Stimulated activated CD8-positive, alpha-beta memory T cell treated with anti-CD3 and anti-CD28 coated beads, Interleukin-7, amount 100 ng/mL, for 24 hours (primary cell): ENCODE measurements around the gene GRIN3B.

Experiments used
- DNase-seq: peaks from one replicate; pipeline ENCODE4 v3.0.0-alpha.2; 2020; ENCODE audit warnings: low read depth

The GRIN3B gene

DNA sequence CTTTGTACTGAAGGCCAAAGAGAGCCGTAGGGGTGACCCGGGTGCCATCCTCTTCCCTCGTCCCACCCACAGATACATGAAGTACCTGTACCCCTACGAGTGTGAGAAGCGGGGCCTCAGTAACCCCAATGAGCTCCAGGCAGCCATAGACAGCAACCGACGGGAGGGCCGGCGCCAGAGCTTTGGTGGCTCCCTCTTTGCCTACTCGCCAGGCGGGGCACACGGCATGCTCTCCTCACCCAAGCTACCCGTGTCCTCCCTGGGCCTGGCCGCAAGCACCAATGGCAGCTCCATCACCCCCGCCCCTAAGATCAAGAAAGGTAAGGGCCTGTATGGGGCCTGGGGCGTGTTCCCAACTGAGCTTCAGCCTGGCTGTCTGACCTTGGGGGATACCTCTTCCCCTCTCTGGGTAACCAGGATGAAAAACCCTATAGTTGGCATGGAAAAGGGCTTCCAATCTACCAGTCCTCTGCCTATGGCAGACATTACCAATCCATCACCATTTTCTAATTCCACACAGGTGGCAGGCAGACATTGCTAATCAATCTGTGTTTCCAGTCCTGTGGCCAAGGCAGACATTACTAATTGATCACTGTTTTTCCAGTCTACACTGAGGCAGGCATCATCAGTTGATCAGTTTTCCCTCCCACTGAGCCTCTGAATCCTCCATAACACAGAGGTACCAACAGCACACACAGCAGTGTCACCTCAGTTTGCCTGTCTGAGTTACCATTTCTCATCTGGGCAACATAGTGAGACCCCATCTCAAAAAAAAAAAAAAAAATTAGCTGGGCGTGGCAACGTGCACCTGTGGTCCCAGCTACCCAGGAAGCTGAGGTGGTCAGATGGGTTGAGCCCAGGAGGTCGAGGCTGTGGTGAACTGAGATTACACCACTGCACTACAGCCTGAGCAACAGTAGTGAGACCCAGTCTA is 35.2 kb upstream of the GRIN3B start:
- DNase-seq = no peak

DNA sequence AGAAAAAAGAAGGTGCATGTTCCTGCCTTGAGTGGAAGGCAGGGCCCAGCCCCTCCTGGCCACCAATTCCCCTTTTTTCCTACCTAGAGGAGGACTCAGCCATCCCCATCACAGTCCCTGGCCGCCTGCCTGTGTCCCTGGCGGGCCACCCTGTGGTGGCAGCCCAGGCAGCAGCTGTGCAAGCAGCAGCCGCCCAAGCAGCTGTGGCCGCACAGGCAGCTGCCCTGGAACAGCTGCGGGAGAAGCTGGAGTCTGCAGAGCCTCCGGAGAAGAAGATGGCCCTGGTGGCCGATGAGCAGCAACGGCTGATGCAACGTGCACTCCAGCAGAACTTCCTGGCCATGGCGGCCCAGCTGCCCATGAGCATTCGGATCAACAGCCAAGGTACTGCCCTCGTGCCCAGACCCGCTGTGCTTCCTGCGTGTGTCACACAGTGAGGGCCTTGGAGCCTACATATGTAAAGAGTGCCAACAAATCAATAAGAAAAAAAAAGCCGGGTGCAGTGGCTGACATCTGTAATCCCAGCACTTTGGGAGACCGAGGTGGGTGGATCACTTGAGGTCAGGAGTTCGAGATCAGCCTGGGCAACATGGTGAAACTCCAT is 33.6 kb upstream of the GRIN3B start:
- DNase-seq = no peak

DNA sequence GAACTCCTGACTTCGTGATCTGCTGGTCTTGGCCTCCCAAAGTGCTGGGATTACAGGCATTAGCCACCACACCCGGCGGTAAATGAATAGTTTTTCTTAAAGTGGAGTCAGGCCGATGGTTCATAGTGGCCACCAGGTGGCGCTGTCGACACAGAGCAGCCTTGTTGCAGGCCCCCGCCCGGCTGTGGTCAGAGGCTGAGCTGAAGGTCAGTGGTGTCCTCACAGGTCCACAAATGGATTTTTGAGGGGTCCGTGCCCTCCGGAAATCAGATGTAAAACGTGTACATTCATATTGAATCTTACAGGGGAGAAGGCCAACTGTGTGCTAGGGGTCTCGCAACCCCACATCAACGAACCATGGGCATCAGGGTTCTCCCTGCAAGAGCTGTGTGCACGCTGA is 29.5 kb upstream of the GRIN3B start:
- no peak for DNase-seq

DNA sequence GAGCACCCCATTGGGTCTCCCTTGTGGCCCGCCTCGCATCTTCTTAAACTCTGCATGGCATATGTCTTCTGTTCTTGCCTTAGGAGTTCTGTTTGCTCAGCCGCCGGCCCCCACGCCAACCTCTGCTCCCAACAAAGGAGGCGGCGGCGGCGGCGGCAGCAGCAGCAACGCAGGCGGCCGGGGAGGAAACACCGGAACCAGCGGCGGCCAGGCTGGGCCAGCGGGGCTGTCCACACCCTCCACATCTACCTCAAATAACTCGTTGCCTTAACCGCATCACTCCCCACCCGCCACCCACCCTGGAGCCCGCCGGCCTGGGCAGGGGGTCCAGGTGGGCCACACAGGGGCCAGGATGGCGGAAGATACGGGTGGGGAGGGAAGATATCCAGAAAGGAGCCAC is 28.4 kb upstream of the GRIN3B start:
- DNase-seq = no peak

DNA sequence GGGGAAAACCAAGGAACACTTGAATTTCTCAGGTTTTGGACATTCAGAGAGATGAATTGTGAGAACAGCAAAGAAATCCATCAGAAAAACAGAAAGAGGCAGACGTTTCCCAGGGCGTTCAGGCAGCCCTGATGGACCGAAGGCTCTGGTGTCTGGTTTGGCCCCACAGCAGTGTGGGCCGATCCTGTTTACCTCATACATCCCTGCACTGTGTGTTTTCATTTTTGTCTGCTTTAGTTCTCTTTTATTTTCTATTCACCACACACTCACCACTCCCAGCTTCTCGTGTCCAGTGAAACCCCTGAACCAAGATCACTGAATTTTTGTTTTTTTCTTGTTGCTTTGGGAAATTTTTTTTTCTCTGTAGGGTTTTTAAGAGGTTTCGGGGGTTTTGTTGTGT is 27.9 kb upstream of the GRIN3B start:
- no peak for DNase-seq

DNA sequence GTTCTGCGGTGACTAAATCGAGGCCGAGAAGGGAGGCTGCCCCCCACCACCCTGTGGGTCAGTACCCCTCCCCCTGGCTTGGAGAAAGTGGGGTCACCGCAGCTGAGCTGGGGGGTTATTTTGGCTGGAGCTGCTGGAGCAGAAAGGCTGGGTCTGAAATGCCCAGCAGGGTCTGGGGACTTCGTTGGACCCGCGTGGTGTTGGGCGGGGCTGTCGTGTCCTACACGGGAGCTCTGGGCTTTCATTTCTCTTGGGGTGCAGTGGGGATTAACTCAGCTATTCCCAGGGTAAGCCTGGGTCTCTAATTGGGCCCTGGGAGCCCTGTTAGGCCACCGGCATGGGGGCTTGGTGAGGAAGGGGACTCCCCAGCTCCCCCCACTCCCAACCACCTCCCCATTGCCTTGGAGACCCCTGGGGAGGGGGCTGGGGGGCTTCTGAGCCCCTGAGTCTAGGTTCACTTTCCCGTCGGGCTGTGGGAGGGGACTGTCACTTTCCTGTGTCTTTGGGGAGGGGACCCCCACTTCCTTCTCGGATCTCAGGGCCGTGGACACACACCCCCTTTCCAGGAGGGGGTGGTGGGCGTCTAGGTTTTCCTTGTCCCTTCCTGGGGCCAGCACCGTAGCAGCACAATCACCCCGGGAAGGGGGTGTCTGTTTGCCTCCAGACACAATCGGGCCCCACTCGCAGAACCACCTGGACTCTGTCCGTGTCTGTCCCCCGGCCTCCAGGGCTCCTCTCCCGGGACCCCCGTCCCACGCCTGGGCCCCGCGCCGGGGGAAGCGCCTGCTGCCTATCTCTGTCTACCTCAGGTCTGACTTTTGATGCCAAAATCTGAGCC is 26.3 kb upstream of the GRIN3B start:
- DNase-seq = no peak

DNA sequence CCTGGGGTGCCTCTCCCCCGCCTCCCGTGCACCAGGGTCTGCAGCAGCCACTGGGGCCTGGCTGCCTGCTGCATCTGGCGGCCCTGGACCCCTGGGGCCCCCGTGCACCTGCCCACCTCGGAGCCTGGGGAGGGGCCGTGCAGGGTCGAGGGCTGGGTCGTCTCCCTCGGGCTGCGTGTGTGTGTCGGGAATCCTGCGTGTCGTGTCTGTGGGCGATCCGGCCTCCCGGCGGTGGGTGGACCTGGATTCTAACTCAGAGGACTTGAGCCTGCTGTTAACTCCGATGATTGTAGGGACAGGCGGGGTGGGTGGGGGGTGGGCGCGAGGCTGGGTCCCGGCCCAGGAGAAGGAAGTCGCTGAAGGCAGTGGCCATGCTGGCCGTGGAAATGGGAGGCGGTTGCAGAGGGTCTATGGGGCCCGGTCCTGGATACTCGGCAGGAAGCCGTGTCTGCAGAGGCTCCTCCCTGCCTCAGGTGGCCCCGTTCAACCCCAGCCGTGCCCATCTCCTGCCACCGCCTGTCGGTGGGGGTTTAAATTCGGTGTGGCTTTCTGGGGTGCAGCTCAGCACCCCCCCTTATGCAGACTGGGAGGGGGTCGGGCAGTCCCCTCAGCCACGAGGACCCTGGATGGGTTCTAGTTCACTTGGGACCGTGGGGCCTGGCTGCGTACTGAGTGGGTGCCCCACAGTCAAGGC is 25.5 kb upstream of the GRIN3B start:
- no peak for DNase-seq

DNA sequence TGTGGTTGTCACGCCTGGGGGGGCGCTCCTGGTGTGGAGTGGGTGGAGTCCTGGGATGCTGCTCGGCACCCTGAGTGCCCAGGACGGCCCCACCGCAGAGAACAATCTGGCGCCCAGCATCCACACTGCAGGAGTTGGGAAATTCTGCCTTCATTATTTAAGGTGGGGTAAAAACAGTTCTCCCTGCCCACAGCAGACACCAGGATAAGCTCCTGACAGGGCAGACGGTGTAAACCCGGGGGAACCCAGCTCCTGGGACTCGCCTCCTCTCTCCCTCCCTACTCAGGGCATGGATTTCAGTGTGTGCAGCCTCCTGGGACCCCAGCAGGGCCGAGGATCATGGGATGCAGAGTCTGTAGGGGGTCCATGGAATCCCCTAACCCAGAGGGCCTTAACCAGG is 23.7 kb upstream of the GRIN3B start:
- DNase-seq = no peak

DNA sequence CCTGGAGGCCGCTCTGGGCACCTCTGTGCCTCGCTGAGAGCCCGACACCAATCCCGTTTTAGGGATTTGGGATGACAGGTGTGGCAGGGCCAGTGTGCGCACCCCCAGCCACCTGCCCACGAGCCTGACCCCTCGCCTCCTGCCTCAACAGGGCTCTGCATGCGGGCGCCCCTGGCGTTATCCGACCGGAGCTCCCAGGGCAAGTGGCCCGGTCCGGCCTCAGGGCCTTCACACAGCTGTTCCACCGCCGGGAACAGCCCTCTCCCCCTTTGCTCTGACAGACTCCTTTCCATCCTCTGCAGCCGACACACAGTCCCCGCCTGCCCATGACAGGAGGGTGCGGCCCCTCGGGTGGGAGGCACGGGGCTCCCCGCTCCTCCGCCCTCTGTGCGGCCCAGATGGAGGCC is 23.2 kb upstream of the GRIN3B start:
- no peak for DNase-seq

DNA sequence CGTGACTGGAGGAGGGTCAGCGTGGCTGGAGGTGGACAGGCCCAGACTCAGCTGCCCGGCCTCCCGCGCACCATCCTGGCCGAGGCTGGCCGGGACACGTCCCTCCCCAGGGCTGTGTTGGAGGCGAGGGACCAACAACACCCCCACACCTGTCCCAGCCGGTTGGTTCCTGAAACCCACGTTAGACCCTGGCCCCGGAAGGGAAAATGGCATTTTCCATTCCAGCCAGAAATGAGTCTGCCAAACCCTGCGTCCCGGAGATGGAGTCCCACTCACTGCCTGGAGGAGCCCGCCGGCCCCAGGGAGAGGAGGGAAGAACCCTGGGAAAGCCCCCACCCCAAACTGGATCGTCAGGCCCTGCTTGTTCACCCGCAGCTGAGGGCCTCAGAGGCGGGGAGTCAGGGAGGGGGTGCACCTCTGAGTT is 20.9 kb upstream of the GRIN3B start:
- DNase-seq = no peak

DNA sequence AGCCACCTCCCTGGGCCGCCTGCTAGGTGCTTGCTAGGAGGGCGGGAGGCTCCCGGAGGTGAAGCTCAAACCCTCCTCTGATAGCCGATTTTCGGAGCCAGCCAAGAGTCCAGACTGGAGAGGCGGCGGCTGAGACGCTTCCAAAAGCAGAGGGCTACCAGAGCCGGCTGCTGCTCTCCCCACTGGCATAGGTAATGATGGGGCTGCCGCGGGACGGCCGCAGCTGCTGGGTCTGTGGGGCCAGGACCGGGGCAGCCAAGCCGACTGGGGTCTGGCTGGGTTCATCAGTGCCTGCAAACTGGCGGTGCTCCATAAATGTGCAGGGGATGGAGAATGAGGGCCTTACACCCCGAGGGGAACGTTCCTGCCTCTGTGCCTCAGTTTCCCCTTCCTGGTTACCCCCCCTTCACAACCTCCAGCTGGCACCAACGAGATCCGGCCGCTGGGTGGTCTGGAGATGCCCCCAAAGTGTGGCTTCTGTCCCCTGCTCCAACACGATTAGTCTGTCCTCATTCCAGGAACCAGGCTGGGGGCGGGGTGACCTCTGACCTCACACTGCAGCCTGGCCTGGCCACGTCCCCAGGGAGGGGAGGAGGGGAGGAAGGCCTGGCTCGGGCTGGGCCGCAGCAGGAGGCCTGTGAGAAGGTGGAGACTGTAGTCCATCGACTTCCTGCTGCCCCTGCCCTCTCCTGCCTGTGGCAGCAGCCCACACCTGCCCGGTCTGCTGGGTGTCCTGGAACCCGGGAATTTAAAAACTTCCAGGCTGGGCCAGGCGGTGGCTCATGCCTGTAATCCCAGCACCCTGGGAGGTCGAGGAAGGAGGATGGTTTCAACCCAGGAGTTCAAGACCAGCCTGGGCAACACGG is 19.9 kb upstream of the GRIN3B start:
- no peak for DNase-seq

DNA sequence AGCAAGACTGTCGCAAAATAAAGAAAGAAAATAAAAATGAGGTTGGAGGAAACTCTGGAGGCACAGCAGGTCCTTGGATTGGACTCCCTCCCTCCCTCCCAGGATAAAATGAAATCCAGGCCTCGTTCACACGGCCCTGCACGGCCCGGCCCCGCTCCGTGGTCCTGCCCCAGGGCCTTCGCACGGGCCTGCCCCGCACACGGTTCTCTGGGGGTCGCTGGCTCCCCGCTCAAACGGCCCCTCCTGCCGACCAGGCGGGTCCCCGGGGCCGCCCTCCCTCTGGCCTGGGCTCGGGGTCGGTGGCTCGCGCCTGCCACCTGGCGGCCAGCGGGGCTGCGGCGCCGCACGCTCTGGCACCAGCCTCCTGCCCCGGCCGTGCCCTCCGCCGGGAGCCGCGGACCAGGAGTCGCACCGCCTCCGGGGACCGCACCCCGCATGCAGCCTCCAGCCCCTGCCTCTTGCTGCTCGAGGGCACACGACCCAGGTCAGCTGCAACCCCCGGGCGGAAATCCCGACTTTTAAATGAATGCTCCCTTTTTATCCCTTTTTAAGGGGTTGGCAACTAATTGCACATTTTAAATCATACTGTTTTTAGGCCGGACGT is 17.6 kb upstream of the GRIN3B start:
- peak; percentile 55 for DNase-seq

DNA sequence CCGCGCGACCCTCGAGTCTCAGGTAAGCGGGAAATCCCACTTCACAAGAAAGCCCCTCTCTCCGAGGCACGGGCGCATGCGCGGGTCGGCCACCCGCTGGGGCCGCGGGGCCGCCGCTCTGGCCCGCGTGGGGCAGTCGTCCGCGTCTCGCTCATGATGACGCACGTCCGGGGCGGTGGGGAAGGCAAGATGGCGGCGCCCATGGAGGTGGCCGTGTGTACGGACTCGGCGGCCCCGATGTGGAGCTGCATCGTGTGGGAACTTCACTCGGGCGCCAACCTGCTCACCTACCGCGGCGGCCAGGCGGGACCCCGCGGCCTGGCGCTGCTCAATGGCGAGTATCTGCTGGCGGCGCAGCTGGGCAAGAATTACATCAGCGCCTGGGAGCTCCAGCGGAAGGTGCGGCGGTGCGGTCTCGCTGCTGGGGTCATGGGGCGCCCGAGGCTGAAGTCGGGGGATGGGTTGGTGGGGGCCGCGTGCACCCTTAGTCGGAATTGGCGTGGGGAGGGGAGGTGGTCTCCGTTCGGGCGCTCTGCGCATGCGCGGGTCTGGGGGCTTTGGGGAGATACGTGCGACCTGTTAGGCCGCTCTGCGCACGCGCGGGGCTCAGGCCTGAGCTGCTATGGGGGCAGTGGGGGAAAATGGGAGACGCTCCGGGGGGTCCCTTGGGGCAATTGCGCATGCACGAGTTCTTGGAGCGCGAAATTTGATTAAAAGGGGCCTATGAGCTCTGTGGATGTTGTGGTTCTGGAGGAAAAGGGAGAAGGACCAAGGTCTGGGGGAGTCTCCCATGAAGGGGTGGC is 15.9 kb upstream of the GRIN3B start, which contains the start of gene WDR18:
TSS of gene WDR18 (plus strand) at position 181 of the 803 bp plus-strand sequence. CDS start at position 190, 9 bp downstream.
- peak; percentile 85 for DNase-seq

DNA sequence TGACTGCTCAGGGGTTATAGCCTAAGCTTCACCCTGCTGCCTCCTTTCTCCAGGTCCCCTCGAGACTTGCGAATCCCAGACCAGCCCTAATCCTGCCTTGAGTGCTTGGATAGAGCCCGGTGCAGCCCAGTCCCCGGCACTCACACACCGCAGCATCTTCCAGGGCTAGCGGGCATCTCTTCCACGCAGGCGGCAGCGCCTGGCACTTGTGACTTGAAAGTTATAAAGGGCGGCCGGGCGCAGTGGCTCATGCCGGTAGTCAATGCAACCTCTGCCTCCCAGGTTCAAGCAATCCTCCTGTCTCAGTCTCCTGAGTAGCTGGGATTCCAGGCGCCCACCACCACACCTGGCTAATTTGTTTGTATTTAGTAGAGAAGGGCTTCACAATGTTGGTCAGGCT is 14.1 kb upstream of the GRIN3B start:
- DNase-seq = no peak

DNA sequence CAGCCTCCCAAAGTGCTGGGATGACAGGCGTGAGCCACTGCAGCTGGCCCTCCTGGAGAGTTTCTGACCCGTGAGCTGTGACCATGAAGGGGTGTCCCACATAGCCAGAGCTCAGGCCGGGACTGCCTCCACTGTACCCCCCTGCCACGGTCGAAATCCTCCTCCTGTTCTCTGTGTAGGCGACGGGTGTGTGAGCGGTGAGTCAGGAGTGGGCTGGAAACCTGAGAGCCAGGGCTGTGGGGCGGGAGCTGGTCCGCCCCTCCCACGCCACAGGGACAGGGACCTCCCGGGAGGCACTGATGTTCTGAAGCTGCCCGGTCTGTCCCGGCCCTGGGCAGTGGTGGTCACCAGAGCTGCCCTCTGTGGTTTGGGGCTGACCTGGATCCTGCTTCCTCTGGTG is 12.1 kb upstream of the GRIN3B start:
- DNase-seq = no peak

DNA sequence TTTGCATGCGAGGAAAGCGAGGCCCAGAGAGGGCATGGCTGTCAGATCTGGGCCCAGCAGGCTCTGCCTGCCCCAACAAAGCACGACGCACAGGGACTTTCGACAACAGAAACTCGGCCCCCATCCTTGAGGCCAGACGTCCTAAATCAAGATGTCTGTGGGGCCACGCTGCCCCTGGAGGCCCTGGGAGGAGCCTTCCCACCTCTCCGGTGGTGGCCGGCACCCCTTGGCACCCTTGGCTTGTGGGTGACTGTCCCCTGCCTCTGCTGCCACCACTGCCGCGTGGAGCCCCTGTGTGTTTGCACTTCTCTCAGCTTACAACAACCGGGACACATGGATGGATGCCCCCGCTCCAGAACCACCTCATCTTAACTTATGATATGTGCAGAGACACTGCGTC is 11.7 kb upstream of the GRIN3B start:
- DNase-seq = no peak

DNA sequence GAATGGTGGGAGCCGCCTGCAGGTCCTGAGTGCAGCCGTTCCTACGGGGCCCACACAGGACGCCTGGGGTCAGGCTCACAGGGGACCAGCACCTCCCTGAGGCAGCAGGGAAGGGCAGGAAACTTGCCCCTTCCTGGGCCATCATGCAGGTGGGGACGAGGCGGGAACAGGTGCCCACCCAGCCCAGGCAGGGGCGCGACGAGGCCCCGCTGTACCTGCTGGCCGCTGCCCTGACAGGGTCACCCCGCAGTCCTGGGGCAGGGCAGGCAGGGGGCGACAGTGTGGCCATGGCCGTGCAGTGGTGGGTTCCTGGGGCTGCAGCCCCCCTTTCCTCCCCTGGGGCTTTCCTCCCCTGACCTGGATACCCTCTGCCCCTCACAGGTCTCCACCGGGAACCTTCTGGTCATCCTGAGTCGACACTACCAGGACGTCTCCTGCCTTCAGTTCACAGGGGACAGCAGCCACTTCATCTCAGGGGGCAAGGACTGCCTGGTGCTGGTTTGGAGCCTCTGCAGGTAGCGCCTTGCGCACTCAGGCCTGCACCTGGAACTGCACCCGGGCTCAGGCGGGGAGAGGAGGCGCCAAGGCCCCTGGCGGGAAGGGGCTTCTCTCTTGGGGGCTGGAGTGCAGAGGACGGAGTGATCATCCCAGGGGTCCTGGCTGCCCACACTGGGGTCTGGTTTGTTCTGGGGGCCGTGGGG is 10.7 kb upstream of the GRIN3B start:
- no peak for DNase-seq

DNA sequence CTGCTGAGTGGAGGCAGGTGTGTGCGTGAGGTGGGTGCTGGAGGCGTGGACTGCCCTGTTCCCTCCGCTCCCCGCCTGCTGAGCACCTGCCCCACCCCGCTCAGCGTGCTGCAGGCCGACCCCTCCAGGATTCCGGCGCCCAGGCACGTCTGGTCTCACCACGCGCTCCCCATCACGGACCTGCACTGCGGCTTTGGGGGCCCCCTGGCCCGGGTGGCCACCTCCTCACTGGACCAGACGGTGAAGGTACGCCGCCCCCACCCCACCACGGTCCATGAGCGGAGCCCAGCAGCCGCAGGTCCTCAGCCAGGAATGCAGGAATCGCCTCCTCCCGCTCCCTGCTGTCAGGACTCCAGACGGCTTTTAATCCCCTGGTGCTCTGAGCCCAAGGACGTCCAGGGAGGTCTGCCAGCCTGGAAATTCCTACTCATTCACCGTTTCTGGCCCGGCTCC is 10.1 kb upstream of the GRIN3B start:
- DNase-seq = no peak

DNA sequence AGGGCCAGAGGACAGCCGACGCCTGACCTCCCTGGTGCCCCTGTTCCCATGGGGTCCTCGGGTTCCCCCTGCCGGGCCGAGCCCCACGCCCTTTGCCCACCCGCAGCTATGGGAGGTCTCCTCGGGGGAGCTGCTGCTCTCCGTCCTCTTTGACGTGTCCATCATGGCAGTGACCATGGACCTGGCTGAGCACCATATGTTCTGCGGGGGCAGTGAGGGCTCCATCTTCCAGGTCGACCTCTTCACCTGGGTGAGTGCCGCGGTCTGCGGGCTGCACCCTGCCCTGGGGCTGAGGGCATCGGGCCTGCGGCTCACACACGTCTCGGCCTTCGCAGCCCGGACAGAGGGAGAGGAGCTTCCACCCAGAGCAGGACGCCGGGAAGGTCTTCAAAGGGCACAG is 9.5 kb upstream of the GRIN3B start:
- DNase-seq = no peak
